Inflammatory macrophage treated with lipopolysaccharide for 4 hours (primary cell): ENCODE data around the gene HAPLN2.
"Not testable (repeated sequence)": the region's sequence is repeated elsewhere in the genome, so short reads cannot be mapped to it uniquely, and the experiment has no call there.

Experiments
- DNase-seq: peaks from one replicate; pipeline ENCODE4 v3.0.0-alpha.2; 2020

HAPLN2 gene

DNA sequence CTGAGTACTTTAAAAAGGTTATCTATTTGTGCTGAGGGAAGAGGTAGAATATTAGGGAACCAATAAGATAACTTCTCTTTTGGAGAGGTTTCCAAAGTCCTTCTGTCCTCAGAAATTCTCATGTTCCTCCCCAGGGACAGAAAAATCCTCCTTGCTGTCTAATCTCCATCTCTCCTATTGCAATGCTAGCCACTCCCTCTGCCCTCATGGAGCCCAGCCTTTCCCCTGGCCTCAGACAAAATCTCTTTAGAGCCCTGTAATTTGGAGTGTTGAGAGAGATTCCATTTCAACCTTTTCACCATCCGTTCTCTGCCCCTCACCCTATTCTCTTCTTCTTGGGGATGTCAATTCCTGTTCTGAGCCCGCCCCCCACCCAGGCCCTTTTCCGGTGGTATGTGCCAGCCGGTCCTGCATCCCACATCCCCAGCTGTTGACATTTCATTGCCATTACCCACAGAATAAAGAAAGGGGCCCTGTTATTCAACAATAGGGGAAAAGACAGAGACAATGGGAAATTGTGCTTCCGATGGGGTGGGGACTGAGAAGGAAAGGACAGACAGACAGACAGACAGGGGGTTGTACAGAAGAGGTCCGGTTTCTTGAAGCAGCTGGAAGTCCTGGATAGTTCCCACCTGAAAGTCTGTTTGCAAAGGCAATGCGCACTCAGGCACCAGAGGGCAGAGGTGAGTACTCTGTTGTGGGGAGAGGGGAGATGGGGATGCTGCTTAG lies at the start of gene HAPLN2:
Gene HAPLN2, plus strand, starts transcription at position 563 of the 729 bp plus-strand sequence. CDS start 4,076 bp downstream, outside the sequence.
- no peak for DNase-seq

DNA sequence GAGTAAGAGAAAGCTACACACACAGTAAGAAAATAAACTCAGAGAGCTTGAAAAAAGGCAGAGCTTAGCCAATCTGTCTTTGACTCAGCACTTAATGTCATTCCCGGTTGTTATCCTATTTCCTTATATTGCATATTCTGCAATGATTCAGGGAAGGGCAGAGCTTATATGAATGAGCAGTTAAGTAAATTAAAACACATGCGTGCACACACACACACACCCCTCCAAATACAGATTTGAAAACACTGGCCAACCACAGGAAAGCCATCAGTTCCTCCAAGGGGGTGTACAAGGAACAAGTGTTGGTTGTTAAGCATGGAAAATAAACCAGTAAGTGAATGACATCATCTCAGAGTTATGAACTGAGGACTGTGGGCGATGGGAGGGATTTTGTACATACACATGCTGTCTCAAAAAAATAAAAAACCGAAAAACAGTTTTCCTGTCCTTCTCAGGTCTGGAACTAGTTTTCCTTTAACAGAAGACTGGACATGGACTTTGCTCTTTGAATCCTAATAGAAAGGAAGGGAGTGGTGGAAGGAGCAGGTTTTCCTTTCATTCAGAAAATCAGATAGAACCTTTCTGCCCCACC lies 47.9 kb upstream of the HAPLN2 start:
- DNase-seq, result peak; percentile 79

DNA sequence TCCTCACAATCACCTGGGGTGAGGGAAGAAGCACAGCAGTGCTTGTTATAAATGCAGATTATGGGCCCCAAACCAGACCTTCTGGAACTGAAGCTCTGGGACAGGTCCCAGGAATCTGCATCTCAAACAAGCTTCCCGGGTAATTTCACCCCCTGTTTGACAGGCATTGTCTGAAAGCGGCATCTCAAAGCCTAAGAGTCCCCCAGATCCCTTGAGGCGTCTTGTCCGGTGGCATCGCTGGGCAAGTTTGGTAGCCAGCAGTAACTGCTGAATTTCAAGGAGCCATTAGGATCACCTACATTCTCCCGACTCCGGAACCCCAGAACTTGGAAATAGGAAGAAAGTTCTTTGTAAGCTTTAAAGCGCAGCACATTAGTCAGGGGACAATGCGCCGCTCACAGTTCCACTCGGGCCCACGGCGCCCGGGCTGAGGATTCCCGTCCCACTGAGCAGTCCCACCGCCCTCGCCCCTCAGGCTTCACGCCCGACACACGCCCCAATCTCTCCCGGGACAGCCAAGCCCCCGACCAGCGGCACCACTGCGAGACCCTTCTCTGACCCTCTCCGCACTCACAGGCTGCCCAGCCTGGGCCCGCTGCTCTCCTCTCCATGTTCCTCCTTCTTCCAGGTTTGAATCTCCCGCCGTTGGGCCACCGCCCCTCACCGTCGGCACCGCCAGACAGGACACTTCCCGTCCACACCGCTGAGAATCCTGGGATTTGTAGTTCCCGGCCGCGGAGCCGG lies 47.1 kb upstream of the HAPLN2 start, which contains the start of gene IQGAP3:
Gene IQGAP3, minus strand, starts transcription at position 647 of the 744 bp plus-strand sequence. Its CDS starts 36 bp downstream, at position 611.
- peak; percentile 90 for DNase-seq

- no peak for DNase-seq
These were observed 46.6 kb upstream of the HAPLN2 start for GRCh38 chr1:156572663-156573018.

DNA sequence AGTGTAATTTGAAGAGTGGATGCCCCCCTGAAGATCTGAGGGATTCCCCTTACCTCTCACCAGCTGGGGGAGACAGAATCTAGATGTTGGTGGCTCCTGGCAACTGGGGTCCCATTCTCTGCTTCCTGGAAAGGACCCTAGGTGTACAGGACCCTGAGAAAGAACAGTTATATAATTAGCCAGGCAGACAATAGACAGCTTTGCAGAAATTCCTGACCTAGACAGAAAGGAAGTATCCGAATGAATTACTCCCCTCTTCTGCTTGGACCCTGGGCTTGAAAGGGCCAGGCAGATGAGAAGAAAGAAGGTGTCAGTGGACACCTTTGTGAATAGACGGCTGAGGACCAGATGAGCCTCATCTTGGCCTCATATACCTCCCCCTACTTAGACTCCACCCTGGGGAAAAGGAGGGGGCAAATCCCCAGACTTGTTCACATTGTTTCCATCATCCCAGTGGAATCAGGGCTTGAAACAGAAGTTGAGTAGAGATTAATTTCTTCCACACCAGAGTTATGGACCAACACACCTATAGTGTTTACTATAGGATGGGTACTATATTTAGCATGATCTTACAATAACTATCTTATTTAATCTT lies 45.1 kb upstream of the HAPLN2 start:
- no peak for DNase-seq

- no peak for DNase-seq
These were observed 41.7 kb upstream of the HAPLN2 start for GRCh38 chr1:156577550-156577949.

DNA sequence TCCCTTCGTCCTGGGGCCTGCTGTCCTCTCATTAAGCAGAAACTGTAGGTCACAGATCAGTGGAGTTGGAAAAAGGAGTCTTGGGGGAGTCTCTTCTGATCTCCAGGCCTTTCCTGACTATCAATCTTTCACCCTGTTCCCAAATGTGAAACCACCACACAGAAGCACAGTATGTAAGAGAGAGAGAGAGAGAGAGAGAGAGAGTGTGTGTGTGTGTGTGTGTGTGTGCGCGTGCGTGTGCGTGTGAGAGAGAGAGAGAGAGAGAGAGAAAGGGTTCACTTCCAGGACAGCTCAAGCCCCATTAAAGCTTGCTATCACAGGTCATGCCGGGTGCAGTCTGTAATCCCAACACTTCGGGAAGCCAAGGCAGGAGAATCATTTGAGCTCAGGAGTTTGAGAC lies 41.2 kb upstream of the HAPLN2 start:
- DNase-seq, result no peak

- DNase-seq, result no peak
These were observed 39.7 kb upstream of the HAPLN2 start, which contains the start of gene TTC24 for GRCh38 chr1:156579472-156579871. TTC24 (plus strand) TSS chr1:156579723; CDS start chr1:156581365, 1,642 bp downstream.

DNA sequence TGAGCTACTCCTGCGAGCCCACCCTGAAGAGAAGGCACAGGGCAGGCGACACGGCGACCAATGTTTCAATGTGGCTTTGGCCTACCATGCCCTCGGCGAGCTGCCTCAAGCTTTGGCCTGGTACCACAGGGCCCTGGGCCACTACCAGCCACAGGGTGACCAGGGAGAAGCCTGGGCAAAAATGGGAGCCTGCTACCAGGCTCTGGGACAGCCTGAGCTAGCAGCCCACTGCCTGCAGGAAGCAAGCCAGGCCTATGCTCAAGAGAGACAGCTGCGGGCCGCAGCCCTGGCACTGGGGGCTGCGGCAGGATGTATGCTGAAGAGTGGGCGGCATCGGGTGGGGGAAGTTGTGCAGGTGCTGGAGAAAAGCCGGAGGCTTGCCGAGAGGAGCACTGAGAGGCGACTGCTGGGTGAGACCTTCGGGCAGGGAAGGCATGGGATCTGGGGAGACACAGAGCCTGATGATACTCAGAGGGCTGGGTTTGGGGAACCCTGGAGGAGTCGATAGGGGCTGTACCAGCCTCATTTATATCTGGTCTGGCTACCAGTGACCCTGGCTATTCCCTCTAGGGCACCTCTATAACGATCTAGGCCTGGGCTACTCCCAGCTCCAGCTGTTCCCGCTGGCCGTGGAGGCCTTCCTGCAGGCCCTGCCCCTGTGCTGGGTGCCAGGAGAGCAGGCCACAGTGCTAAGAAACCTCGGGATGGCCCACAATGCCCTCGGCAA lies 37.4 kb upstream of the HAPLN2 start:
- no peak for DNase-seq

DNA sequence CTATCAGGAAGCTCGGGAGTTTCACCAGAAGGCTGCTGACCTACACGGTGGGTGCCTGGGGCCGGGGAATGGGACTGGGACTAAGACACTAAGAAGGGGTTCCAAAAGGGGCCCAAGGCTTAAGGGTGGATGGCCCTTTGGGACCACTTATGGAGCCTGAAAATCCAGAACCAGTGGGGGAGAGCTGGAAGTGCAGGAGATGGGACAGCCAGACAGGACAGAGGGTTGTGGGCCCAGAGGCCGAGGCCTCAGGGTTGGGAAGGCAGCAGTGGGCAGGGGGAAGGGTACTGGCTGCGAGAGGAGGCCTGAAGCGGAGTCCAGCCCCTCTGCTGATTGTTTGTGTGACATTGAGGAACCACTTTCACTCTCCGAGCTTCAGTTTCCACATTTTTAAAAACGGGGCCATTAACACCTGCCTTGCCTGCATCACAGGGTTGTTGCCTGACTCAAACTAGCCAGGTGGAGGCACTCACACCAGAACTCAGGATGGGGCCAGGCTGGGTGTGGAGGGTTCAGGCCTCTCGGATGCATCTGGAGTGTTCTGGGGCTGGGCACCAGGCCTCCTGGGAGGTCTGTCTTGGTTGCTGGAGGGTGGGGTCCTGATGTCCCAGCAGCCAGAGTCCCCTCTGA lies 36.7 kb upstream of the HAPLN2 start:
- no peak for DNase-seq

GRCh38 chr1:156583821-156584622 lies 35.2 kb upstream of the HAPLN2 start:
- DNase-seq, result peak; percentile 80

GRCh38 chr1:156584813-156585212 lies 34.4 kb upstream of the HAPLN2 start:
- DNase-seq, result no peak

DNA sequence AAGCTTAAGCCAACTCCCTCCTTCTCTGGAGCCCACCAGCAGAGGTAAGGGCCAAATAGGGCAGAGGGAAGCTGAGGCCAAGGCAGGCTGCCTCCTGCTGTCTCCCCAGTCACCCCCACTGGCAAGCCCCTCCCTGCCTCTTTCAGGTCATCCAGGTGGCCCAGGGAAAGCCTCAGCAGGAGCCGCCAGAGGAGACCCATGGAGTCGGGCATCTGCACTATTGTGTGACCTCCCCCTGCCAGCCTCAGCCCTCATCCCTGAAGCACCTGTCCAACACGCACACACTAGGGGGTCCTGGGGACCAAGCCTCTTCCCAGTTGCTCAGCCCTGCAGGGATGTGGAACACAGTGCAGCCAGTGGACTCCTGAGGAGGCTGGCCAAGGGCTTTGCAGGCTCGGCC lies 32.9 kb upstream of the HAPLN2 start:
- no peak for DNase-seq

DNA sequence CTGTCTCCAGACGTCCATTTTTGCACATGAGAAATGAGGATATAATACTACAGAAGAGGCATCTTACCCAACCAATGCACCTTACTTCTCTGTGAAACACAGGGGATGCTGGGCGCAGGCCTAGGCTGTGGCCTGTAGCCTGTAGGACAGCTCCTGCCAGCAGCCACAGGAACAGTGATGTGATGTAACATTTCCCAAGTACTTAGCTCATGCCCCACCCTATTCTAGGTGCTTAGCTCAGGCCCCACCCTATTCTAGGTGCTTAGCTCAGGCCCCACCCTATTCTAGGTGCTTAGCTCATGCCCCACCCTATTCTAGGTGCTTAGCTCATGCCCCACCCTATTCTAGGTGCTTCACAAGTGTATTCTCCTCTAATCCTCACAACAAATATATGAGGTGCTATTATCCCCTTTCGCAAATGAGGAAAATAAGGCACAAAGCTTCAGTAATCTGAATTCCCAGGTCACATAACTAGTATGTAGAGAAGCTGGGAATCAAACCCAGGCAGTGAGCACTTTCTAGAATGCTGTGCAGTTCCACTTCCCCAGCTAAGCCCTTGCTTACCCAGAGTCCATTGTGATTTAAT lies 32.2 kb upstream of the HAPLN2 start:
- no peak for DNase-seq

DNA sequence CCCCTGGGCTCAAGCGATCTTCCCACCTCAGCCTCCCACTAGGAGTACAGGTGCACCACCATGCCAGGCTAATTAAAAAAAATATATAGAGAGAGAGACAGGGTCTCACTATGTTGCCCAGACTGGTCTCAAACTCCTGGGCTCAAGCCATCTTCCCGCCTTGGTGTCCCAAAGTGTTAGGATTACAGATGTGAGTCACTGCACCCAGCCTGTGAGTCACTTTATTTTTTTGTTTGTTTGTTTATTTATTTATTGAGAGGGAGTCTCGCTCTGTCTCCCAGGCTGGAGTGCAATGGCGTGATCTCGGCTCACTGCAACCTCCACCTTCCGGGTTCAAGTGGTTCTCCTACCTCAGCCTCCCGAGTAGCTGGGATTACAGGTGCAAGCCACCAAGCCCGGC lies 31.3 kb upstream of the HAPLN2 start:
- not testable (repeated sequence) for DNase-seq

DNA sequence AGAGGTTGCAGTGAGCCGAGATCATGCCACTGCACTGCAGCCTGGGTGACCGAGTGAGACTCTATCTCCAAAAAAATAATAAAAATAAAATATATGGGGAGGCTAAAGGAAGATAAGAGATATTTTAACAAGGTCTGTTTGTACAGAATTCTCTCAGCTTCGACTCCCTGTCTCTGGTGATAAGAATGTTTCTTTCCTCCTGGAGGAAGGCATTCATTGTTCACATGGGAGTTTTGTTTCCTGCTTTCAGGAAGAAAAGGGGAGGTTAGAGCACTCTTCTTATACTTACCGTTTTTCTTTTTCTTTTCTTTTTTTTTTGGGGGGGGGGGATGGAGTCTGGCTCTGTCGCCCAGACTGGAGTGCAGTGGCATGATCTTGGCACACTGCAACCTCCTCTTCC lies 29.7 kb upstream of the HAPLN2 start:
- DNase-seq, result no peak

- no peak for DNase-seq
These were observed 28.7 kb upstream of the HAPLN2 start for GRCh38 chr1:156590326-156591180.

DNA sequence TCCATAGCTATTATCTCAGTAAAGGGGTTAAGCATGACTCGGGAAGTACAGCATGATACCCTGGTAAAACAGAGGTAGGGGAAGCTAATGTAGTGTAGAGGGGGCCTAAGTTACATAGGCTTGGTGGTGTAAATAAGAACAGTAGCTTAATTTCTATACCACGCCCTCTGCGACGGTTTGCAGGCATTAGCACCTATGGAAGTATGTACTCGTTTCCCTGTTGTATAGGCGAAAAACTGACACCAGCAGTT lies 28.1 kb upstream of the HAPLN2 start:
- DNase-seq, result no peak

- peak; percentile 63 for DNase-seq
These were observed 27.6 kb upstream of the HAPLN2 start, which contains the start of gene NAXE for GRCh38 chr1:156591432-156592157. NAXE (plus strand) TSS chr1:156591776; CDS start chr1:156591805, 29 bp downstream.
